Measurements from ENCODE around the gene OTOP3.

The OTOP3 gene

GRCh38 chr17:74943808-74944522 lies 8.3 kb downstream of the OTOP3 start:
- DNase-seq: no peak

GRCh38 chr17:74945543-74945942 lies 9.8 kb downstream of the OTOP3 start:
- DNase-seq: no peak

- DNase-seq: no peak
Measured at GRCh38 chr17:74946641-74947040, 10.9 kb downstream of the OTOP3 start.

GRCh38 chr17:74947041-74947754 lies 11.5 kb downstream of the OTOP3 start:
- no peak for DNase-seq

- DNase-seq: peak; percentile 23
Measured at GRCh38 chr17:74949455-74950115, 13.9 kb downstream of the OTOP3 start.

GRCh38 chr17:74950207-74950606 lies 14.5 kb downstream of the OTOP3 start:
- no peak for DNase-seq

GRCh38 chr17:74951065-74951464 lies 15.4 kb downstream of the OTOP3 start:
- DNase-seq: no peak

- no peak for DNase-seq
Measured at GRCh38 chr17:74951680-74952421, 16.2 kb downstream of the OTOP3 start.

GRCh38 chr17:74952431-74953133 lies 16.9 kb downstream of the OTOP3 start:
- no peak for DNase-seq

- DNase-seq: no peak
Measured at GRCh38 chr17:74953134-74953687, 17.5 kb downstream of the OTOP3 start.

- DNase-seq: no peak
Measured at GRCh38 chr17:74954115-74954514, 18.4 kb downstream of the OTOP3 start.

- no peak for DNase-seq
Measured at GRCh38 chr17:74954665-74955421, 19.1 kb downstream of the OTOP3 start.

- DNase-seq: no peak
Measured at GRCh38 chr17:74956093-74956492, 20.4 kb downstream of the OTOP3 start.

- peak; percentile 70 for DNase-seq
Measured at GRCh38 chr17:74957935-74958740, 22.4 kb downstream of the OTOP3 start.

- DNase-seq: no peak
Measured at GRCh38 chr17:74959826-74960515, 24.3 kb downstream of the OTOP3 start.

- no peak for DNase-seq
Measured at GRCh38 chr17:74960570-74961342, 25.1 kb downstream of the OTOP3 start.

GRCh38 chr17:74961657-74962350 lies 26.1 kb downstream of the OTOP3 start:
- DNase-seq: peak; percentile 91

- no peak for DNase-seq
Measured at GRCh38 chr17:74962622-74963394, 27.1 kb downstream of the OTOP3 start.

Data from NCI-H345 (cell line).